SJSA1 (cell line): ENCODE results near the gene KRTAP10-1. TPM values are rescaled to one million over a fixed set of nuclear protein-coding genes. Genes with fewer than 3 reads are reported as not detected.

Experiments used
- DNase-seq, 2 experiments: peaks; one replicate each; pipeline ENCODE4 v3.0.0-alpha.2; 2015 to 2020; ENCODE audit warnings: low spot score in 2 of 2, low read depth in 1 of 2
- H3K27ac ChIP-seq: fragments of 250-450 bp; sonication (Bioruptor Pico); 2 replicates; pipeline ENCODE4 v1.5.1; 2020; ENCODE audit warnings: mild to moderate bottlenecking, moderate library complexity
- H3K27me3 ChIP-seq: fragments of 250-450 bp; sonication (Bioruptor Pico); replicated peaks from 2 replicates; pipeline ENCODE4 v1.5.1; 2020; ENCODE audit warnings: mild to moderate bottlenecking, moderate library complexity
- H3K36me3 ChIP-seq: fragments of 250-450 bp; sonication (Bioruptor Pico); 2 replicates; pipeline ENCODE4 v1.5.1; 2020; ENCODE audit warnings: mild to moderate bottlenecking
- H3K4me1 ChIP-seq: fragments of 250-450 bp; sonication (Bioruptor Pico); replicated peaks from 2 replicates; pipeline ENCODE4 v1.6.1; 2021; ENCODE audit warnings: mild to moderate bottlenecking
- H3K4me3 ChIP-seq: fragments of 250-450 bp; sonication (Bioruptor Pico); 2 replicates; pipeline ENCODE4 v1.5.1; 2020; ENCODE audit warnings: mild to moderate bottlenecking
- H3K9me3 ChIP-seq: fragments of 250-450 bp; sonication (Bioruptor Pico); replicated peaks from 2 replicates; pipeline ENCODE4 v1.5.1; 2020; ENCODE audit warnings: mild to moderate bottlenecking
- total RNA-seq: library from RNA; depleted of rRNA; stranded (reverse); fragments of >200 nt; shearing (Covaris generic); gene quantifications from 2 replicates; pipeline ENCODE4 v1.2.3, GENCODE V29; 2014

KRTAP10-1 gene
- total RNA-seq, 1 experiment from 2014 or later, result not detected

GRCh38 chr21:44532712-44533111 is 7.3 kb downstream of the KRTAP10-1 start:
- peaks cover 3% of the 10 kb centered on the region; the same call in 1 of the 2 replicates for H3K27me3 ChIP-seq
- H3K27ac ChIP-seq, result no peak overlapping the region
- H3K4me1 ChIP-seq, result no peaks in the 10 kb centered on the region
- no peak overlapping the region for H3K4me3 ChIP-seq
- no peaks in the 10 kb centered on the region for H3K9me3 ChIP-seq
- no peak for DNase-seq
- H3K36me3 ChIP-seq, result no peaks in the 10 kb centered on the region

GRCh38 chr21:44531606-44532564 is 8.1 kb downstream of the KRTAP10-1 start:
- no peaks in the 10 kb centered on the region for H3K9me3 ChIP-seq
- DNase-seq, result no peak

GRCh38 chr21:44530903-44531605 is 8.9 kb downstream of the KRTAP10-1 start:
- no peak for DNase-seq
- no peaks in the 10 kb centered on the region for H3K4me1 ChIP-seq
- no peaks in the 10 kb centered on the region for H3K36me3 ChIP-seq
- H3K4me3 ChIP-seq, result no peak overlapping the region
- no peaks in the 10 kb centered on the region for H3K27me3 ChIP-seq
- no peaks in the 10 kb centered on the region for H3K9me3 ChIP-seq
- H3K27ac ChIP-seq, result no peak overlapping the region

More at GRCh38 chr21:44531606-44532564, 8.1 kb downstream of the KRTAP10-1 start:
- Histone ChIP-seq H3K4me1 (no peaks in the 10 kb centered on the region), H3K27ac (no peak overlapping the region), H3K36me3 (no peaks in the 10 kb centered on the region), H3K4me3 (no peak overlapping the region), H3K27me3 (peaks cover 3% of the 10 kb centered on the region; the same call in 1 of the 2 replicates)

GRCh38 chr21:44530221-44530902 is 9.6 kb downstream of the KRTAP10-1 start:
- H3K4me1 ChIP-seq, result no peaks in the 10 kb centered on the region
- no peaks in the 10 kb centered on the region for H3K9me3 ChIP-seq
- H3K27me3 ChIP-seq, result no peaks in the 10 kb centered on the region
- no peak overlapping the region for H3K27ac ChIP-seq
- no peak overlapping the region for H3K4me3 ChIP-seq
- DNase-seq, result no peak
- no peaks in the 10 kb centered on the region for H3K36me3 ChIP-seq

- Histone ChIP-seq H3K9me3 (no peaks in the 10 kb centered on the region; the same call in 1 of the 2 replicates), H3K4me1 (no peaks in the 10 kb centered on the region), H3K27ac (no peak overlapping the region), H3K27me3 (peaks cover under 1% of the 10 kb centered on the region; the same call in 1 of the 2 replicates), H3K36me3 (no peaks in the 10 kb centered on the region), H3K4me3 (no peak overlapping the region)
- DNase-seq, result no peak
These were observed 10.4 kb downstream of the KRTAP10-1 start for GRCh38 chr21:44529503-44530125.

GRCh38 chr21:44529011-44529421 is 11.0 kb downstream of the KRTAP10-1 start:
- Histone ChIP-seq H3K4me1 (no peaks in the 10 kb centered on the region), H3K27ac (no peak overlapping the region), H3K36me3 (no peaks in the 10 kb centered on the region), H3K4me3 (no peak overlapping the region), H3K27me3 (peaks cover 3% of the 10 kb centered on the region; the same call in 1 of the 2 replicates), H3K9me3 (no peaks in the 10 kb centered on the region; the same call in 1 of the 2 replicates)
- no peak for DNase-seq

- Histone ChIP-seq H3K9me3 (peaks cover 1% of the 10 kb centered on the region; the same call in 1 of the 2 replicates), H3K4me1 (no peaks in the 10 kb centered on the region), H3K36me3 (no peaks in the 10 kb centered on the region), H3K27me3 (peaks cover 3% of the 10 kb centered on the region; the same call in 1 of the 2 replicates), H3K4me3 (no peak overlapping the region), H3K27ac (no peak overlapping the region)
- DNase-seq, result no peak
These were observed 11.4 kb downstream of the KRTAP10-1 start for GRCh38 chr21:44528634-44528995.

GRCh38 chr21:44527983-44528633 is 11.9 kb downstream of the KRTAP10-1 start:
- no peaks in the 10 kb centered on the region for H3K36me3 ChIP-seq
- no peak overlapping the region for H3K27ac ChIP-seq
- peaks cover 6% of the 10 kb centered on the region; the same call in 1 of the 2 replicates for H3K9me3 ChIP-seq
- H3K27me3 ChIP-seq, result peaks cover 3% of the 10 kb centered on the region; the same call in 1 of the 2 replicates
- H3K4me3 ChIP-seq, result no peak overlapping the region
- H3K4me1 ChIP-seq, result no peaks in the 10 kb centered on the region
- no peak for DNase-seq

GRCh38 chr21:44527156-44527982 is 12.6 kb downstream of the KRTAP10-1 start:
- Histone ChIP-seq H3K27ac (no peak overlapping the region), H3K4me3 (no peak overlapping the region), H3K36me3 (no peaks in the 10 kb centered on the region), H3K4me1 (no peaks in the 10 kb centered on the region), H3K27me3 (peaks cover 3% of the 10 kb centered on the region; the same call in 1 of the 2 replicates), H3K9me3 (peaks cover 6% of the 10 kb centered on the region; the same call in 1 of the 2 replicates)
- no peak for DNase-seq

GRCh38 chr21:44526096-44526997 is 13.6 kb downstream of the KRTAP10-1 start:
- no peak overlapping the region for H3K4me3 ChIP-seq
- H3K27ac ChIP-seq, result no peak overlapping the region
- no peak for DNase-seq
- peaks cover 6% of the 10 kb centered on the region; the same call in 1 of the 2 replicates for H3K9me3 ChIP-seq
- H3K27me3 ChIP-seq, result peaks cover 3% of the 10 kb centered on the region; the same call in 1 of the 2 replicates
- no peaks in the 10 kb centered on the region for H3K4me1 ChIP-seq
- no peaks in the 10 kb centered on the region for H3K36me3 ChIP-seq

GRCh38 chr21:44525391-44526095 is 14.5 kb downstream of the KRTAP10-1 start:
- Histone ChIP-seq H3K36me3 (no peaks in the 10 kb centered on the region), H3K4me1 (no peaks in the 10 kb centered on the region), H3K27me3 (peaks cover 3% of the 10 kb centered on the region; the same call in 1 of the 2 replicates), H3K4me3 (no peak overlapping the region), H3K9me3 (peaks cover 6% of the 10 kb centered on the region; the same call in 1 of the 2 replicates), H3K27ac (no peak overlapping the region)
- no peak for DNase-seq
